ENCODE measurements around the gene JKAMP. TPM values are rescaled to one million over a fixed set of nuclear protein-coding genes. Genes with fewer than 3 reads are reported as not detected.

JKAMP gene
- total and polyA plus RNA-seq, 2 donors = 41.3 to 111 TPM

DNA sequence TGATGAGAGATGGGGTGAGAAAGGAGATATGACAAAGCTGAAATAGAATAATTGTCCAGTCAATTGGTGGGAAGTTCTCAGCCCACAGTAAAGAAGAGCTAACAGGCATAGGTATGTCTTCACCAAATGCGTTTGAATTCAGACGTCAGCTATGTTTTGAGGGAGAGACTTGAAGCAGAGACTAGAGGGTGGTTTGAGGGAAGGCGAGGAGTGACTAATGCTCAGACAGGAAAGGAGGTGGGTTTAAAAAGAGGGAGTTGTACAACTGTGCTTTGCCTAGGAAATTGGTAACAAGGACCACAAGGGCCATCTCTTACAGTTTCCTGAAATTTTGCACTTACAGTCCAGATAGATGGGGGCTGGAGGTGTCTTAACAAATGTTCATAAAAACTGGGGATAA is 6.4 kb downstream of the JKAMP start:
- no peaks in the 10 kb centered on the region for H3K4me1 ChIP-seq (ENCODE audit: insufficient read depth)
- peaks cover 5% of the 10 kb centered on the region for H3K36me3 ChIP-seq (ENCODE audit: insufficient read depth)
- WGBS = 95% methylated on average over 3 of the region's 3 CpGs
- no peak overlapping the region for H3K27ac ChIP-seq (ENCODE audit: low read depth)
- H3K4me3 ChIP-seq (ENCODE audit: low read depth, low read length) = no peak overlapping the region
- no peak for DNase-seq (ENCODE audit: extremely low spot score)

DNA sequence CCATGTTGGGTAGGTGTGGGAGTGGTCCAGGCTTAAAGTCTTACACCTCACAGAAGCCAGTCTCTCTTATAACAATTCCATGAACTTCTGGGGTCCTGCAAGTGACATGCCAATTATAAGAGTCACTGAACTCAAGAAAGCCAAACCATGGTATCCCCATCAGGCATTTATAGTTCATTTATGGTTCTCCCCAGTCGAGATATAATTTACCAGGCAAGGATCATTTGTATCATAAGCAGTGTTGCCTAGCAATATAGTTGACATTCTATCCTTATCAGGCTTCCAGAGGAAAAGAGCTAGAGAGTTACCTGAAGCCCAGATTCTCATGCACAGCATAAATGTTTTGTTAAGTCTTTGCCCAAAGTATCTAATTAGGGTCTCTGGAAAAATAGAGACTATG is 8.1 kb downstream of the JKAMP start:
- H3K4me3 ChIP-seq (ENCODE audit: low read depth, low read length) = no peak overlapping the region
- no peak for DNase-seq (ENCODE audit: extremely low spot score)
- WGBS = 49% methylated on average over 1 of the region's 1 CpG
- H3K4me1 ChIP-seq (ENCODE audit: insufficient read depth) = no peaks in the 10 kb centered on the region
- H3K36me3 ChIP-seq (ENCODE audit: insufficient read depth) = peaks cover 5% of the 10 kb centered on the region
- H3K27ac ChIP-seq (ENCODE audit: low read depth) = no peak overlapping the region

DNA sequence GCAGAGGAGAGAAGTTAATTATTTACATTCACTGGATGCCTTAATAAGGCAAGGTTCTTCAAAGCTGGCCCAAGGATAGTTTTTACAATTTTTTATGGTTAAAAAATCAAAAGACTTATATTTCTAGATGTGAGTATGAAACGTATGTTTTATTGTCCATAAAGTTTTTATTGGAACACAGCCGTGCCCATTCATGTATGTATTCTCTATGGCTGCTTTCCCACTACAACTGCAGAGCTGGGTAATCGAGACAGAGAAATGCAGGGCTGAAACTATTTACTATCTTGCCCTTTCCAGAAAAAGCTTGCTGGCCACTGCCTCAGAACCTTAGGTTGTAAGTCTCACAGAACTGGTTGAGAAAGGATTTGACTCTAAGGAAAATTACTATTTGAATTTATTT is 16.4 kb downstream of the JKAMP start:
- H3K4me1 ChIP-seq (ENCODE audit: insufficient read depth) = no peaks in the 10 kb centered on the region
- H3K36me3 ChIP-seq (ENCODE audit: insufficient read depth) = peaks cover 3% of the 10 kb centered on the region
- no peak overlapping the region for H3K27ac ChIP-seq (ENCODE audit: low read depth)
- WGBS = 32% methylated on average over 3 of the region's 3 CpGs
- no peak overlapping the region for H3K4me3 ChIP-seq (ENCODE audit: low read depth, low read length)
- DNase-seq (ENCODE audit: extremely low spot score) = no peak

DNA sequence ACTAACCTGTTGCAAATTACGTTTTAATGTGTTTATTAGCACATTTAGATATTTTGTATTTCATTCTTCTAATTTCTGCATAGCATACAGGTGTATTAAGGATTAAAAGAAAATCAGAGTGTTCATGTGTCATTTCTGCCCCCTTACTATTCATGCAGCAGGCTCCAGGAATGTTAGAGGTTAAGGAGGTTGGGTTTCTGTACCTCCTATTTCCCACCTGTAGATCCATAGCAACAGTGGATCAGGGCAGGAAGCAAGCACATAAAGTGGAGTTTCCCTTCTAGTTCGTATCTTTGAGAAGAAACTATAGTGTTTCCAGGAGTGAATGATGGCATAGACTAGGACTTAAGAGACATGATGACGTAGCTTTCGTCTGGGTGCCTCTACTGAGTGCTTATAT is 18.9 kb downstream of the JKAMP start:
- DNase-seq (ENCODE audit: extremely low spot score) = no peak
- no peaks in the 10 kb centered on the region for H3K4me1 ChIP-seq (ENCODE audit: insufficient read depth)
- 91% methylated on average over 4 of the region's 4 CpGs for WGBS
- peaks cover 3% of the 10 kb centered on the region for H3K36me3 ChIP-seq (ENCODE audit: insufficient read depth)
- no peak overlapping the region for H3K4me3 ChIP-seq (ENCODE audit: low read depth, low read length)
- H3K27ac ChIP-seq (ENCODE audit: low read depth) = no peak overlapping the region

DNA sequence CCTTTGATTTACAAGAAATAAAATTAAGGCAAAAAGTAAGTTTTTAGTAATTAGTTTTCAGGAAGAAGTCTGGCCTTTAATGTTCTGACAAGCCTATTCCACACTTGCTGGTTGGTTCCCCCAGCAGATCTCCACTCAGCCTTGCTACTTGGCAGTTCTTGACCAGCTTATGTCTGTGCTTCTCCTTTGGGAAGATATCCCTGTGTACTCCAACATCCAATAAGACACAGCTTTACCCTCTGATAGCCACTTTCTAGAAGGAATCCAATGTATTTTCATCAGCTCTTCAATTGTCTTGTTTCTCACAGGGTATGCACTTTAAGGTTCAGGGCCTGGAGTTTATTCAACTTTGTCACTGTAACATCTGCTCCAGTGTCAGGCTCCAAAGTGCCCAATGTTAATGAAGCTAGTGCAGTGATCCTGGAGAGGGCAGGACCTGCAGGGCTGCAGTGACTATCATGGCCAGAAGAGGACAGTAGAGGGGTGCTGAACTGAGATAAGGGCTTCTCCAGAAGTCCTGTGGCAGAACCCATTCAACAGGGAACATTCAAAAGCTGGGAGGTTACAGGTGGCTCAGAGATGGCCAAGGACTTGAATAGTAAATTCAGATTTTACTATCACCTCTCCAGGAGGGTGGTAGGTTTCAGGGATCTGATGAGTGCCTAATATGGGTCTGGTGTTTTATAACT is 22.9 kb downstream of the JKAMP start:
- Histone ChIP-seq H3K4me1 (ENCODE audit: insufficient read depth) (no peaks in the 10 kb centered on the region), H3K27ac (ENCODE audit: low read depth) (no peak overlapping the region), H3K36me3 (ENCODE audit: insufficient read depth) (no peaks in the 10 kb centered on the region), H3K4me3 (ENCODE audit: low read depth, low read length) (no peak overlapping the region)
- DNase-seq (ENCODE audit: extremely low spot score) = no peak

DNA sequence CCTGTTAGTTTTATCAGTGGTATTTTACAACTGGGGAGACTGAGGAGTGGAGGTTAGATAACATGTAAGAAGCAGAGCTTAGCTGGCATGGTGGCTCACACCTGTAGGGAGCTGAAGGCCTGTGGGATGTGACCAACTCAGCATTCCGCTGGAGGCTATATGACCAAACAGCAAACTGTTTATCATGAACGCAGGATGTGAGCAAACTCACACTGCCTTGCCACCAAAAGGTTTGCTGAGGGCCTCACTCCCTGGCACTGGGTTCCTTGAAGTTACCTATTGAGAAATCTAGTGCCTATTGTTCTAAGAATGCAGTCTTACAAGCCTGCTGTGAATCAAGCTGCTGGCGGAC is 23.4 kb downstream of the JKAMP start:
- Histone ChIP-seq H3K27ac (ENCODE audit: low read depth) (no peak overlapping the region), H3K36me3 (ENCODE audit: insufficient read depth) (no peaks in the 10 kb centered on the region), H3K4me1 (ENCODE audit: insufficient read depth) (no peaks in the 10 kb centered on the region), H3K4me3 (ENCODE audit: low read depth, low read length) (no peak overlapping the region)
- DNase-seq (ENCODE audit: extremely low spot score) = no peak
- WGBS = 95% methylated on average over 3 of the region's 3 CpGs

DNA sequence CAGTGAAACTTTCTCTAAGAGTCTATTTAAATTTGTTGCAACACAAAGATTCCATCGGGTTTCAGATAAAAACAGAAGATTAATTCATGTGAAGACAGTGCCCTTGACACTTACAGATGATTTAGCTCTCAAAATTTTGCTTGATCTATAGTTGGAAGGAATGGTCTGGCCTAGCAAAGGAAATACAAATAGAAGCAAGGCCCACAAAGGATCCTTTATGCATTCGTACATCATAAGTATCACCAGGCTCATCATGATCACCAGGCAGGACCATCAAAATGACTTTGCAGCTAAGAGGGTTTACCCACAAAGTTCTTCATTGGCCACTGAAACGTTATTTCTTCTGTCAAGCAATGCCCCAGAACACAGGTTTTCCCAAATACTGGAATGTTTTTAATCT is 24.8 kb downstream of the JKAMP start:
- H3K4me1 ChIP-seq (ENCODE audit: insufficient read depth) = no peaks in the 10 kb centered on the region
- no peak overlapping the region for H3K4me3 ChIP-seq (ENCODE audit: low read depth, low read length)
- no peaks in the 10 kb centered on the region for H3K36me3 ChIP-seq (ENCODE audit: insufficient read depth)
- no peak overlapping the region for H3K27ac ChIP-seq (ENCODE audit: low read depth)
- 80% methylated on average over 3 of the region's 3 CpGs for WGBS
- DNase-seq (ENCODE audit: extremely low spot score) = no peak

DNA sequence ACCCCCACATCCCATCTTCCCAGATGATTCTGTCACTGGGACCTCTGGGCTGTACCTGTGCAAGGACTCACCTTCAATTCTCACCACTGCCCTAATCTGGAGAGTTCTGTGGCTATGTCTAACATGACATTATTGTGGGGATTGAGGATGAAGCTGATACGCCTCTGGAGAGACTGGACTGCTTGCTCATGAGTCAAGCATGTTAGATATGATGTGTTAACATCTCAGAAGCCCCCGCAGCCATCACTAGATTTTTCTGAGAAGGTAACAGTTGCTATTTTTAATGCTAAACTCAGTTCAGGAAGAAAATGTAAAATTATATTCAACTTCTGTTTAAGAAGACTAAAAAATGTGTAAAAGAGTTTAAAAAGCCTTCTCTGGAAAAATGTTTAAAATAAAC is 25.7 kb downstream of the JKAMP start:
- Histone ChIP-seq H3K4me3 (ENCODE audit: low read depth, low read length) (no peak overlapping the region), H3K27ac (ENCODE audit: low read depth) (no peak overlapping the region), H3K4me1 (ENCODE audit: insufficient read depth) (no peaks in the 10 kb centered on the region), H3K36me3 (ENCODE audit: insufficient read depth) (no peaks in the 10 kb centered on the region)
- 75% methylated on average over 2 of the region's 2 CpGs for WGBS
- DNase-seq (ENCODE audit: extremely low spot score) = no peak

DNA sequence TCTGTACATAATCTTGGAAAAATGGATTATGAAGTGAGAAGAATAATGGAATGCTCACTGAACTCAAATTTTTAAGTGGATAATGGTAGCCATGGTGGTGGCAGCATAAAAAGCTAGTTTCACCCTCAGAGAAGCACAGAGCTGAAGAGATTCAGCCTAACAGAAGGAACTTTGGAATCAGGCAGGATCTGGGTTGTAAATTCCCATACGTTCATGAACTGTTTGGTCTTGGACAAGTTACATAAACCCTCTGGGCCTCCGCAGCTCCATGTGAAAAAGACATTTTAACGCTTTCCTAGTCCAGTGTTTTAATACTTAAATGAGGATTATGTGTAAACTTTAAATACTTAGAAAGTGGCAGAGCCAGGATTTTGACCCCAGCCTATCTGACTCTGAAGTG is 26.6 kb downstream of the JKAMP start:
- no peak for DNase-seq (ENCODE audit: extremely low spot score)
- Histone ChIP-seq H3K36me3 (ENCODE audit: insufficient read depth) (no peaks in the 10 kb centered on the region), H3K4me1 (ENCODE audit: insufficient read depth) (no peaks in the 10 kb centered on the region), H3K4me3 (ENCODE audit: low read depth, low read length) (no peak overlapping the region), H3K27ac (ENCODE audit: low read depth) (no peak overlapping the region)
- 15% methylated on average over 3 of the region's 3 CpGs for WGBS

DNA sequence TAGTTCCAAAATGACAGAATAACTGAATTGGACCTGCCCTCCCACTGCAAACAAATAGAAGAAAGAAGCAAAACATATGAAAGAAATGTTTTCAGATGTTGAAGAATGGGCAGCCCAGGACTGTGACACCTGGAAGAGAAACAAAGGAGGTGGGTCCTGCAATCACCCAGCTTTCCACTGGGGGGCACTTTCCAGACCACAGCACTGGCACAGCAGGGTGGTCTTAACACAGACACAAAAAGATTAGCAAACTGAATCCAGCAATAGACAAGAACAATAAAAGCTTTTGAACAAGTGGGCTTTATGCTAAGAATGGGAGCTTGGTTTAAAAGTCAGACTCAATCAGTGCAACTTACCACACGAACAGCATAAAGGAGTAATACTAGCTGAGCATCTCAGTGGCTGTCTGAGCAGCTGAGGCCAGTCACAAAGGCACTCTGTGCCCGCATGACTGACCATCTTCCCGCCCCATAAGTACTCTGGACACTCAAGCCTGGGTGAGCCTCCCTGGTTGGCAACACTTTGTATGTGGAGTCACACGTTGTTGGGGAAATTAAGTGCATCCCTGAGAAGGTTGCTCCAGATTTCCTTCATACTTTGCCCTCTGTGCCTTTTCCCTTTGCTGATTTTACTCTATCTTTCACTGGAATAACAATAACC is 27.7 kb downstream of the JKAMP start:
- 77% methylated on average over 4 of the region's 4 CpGs for WGBS
- Histone ChIP-seq H3K4me3 (ENCODE audit: low read depth, low read length) (no peak overlapping the region), H3K4me1 (ENCODE audit: insufficient read depth) (no peaks in the 10 kb centered on the region), H3K27ac (ENCODE audit: low read depth) (no peak overlapping the region), H3K36me3 (ENCODE audit: insufficient read depth) (no peaks in the 10 kb centered on the region)
- no peak for DNase-seq (ENCODE audit: extremely low spot score)

DNA sequence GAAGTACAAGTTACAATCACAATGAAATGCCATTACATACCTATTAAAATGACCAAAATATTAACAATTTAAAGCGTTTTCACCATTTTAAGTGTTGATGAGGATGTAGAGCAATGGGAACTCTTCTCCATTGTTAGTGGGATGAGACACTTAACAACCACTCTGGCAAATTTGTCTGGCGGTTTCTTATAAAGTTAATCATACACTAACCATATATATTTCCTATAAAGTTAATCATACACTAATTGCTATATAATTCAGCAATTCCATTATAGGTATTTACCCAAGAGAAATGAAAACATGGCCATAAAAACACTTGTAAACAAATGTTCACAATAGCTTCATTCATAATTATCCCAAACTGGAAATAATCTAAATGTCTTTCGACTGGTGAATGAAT is 35.9 kb downstream of the JKAMP start:
- Histone ChIP-seq H3K36me3 (ENCODE audit: insufficient read depth) (no peaks in the 10 kb centered on the region), H3K4me1 (ENCODE audit: insufficient read depth) (no peaks in the 10 kb centered on the region), H3K27ac (ENCODE audit: low read depth) (no peak overlapping the region), H3K4me3 (ENCODE audit: low read depth, low read length) (no peak overlapping the region)
- DNase-seq (ENCODE audit: extremely low spot score) = no peak
- WGBS = 84% methylated on average over 3 of the region's 3 CpGs

DNA sequence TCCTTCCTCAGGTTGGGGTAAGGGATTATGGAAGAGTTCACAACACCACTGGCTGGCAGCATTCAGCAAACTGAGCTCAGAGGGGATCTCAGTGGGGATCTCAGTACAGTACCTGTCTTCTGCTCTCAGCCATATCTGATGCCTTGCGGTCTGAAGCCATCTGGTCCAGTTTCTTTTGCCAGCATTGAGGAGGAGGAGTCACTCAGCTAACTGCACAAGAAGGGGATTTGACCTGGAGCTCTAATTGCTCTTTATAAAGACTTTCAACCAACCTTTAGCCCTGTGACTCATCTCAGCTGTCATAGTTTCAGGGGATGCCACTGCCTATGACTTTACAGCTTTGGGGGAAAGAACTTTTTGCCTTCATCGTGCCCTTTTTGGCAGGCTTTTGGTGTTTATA is 44.9 kb downstream of the JKAMP start:
- WGBS = 59% methylated on average over 2 of the region's 2 CpGs
- H3K36me3 ChIP-seq (ENCODE audit: insufficient read depth) = no peaks in the 10 kb centered on the region
- H3K27ac ChIP-seq (ENCODE audit: low read depth) = no peak overlapping the region
- H3K4me1 ChIP-seq (ENCODE audit: insufficient read depth) = no peaks in the 10 kb centered on the region
- DNase-seq (ENCODE audit: extremely low spot score) = no peak
- no peak overlapping the region for H3K4me3 ChIP-seq (ENCODE audit: low read depth, low read length)

DNA sequence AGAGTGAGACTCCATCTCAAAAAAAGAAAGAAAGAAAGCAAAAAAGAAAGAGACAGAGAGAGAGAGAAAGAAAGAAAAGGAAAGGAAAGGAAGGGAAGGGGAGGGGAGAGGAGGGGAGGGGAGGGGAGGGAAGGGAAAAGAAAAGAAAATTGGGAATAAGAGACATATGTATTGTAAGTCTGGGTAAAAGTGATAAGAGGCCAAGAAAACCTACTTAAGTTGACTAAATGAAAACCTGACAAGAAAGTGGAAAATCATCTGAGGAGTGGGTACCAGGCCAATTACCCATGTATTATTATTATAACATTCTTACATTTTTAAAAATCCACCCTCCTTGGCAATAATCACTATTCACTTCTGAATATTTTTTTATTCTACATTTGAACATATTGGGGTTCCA is 46.0 kb downstream of the JKAMP start:
- Histone ChIP-seq H3K36me3 (ENCODE audit: insufficient read depth) (no peaks in the 10 kb centered on the region), H3K4me1 (ENCODE audit: insufficient read depth) (no peaks in the 10 kb centered on the region)

DNA sequence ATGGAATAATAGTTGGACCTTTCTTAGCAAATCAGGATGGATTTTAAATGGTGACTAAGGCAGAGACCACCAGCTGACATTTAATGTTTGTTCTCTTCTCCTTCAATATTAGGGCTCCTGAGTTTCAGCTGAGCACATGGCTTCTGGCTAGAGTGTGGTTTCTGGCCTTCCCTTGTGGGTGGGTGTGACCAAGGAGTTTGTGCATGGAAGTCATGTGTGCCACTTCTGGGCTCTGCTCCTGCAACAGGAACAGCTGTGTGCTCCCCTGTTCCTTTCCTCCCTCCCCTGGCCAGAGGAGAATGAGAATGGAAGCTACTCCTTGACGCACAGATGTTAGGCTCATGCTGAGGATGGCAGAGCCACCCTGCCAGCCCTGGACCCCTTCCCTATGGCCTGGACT is 48.1 kb downstream of the JKAMP start:
- Histone ChIP-seq H3K27ac (ENCODE audit: low read depth) (no peak overlapping the region), H3K36me3 (ENCODE audit: insufficient read depth) (no peaks in the 10 kb centered on the region), H3K4me3 (ENCODE audit: low read depth, low read length) (no peak overlapping the region), H3K4me1 (ENCODE audit: insufficient read depth) (no peaks in the 10 kb centered on the region)
- 91% methylated on average over 1 of the region's 1 CpG for WGBS
- DNase-seq (ENCODE audit: extremely low spot score) = no peak

More for the DNA sequence above, 46.0 kb downstream of the JKAMP start:
- Histone ChIP-seq H3K4me3 (ENCODE audit: low read depth, low read length) (no peak overlapping the region), H3K27ac (ENCODE audit: low read depth) (no peak overlapping the region)
- DNase-seq (ENCODE audit: extremely low spot score) = no peak
